ENCODE measurements around the gene C1orf159. TPM values are rescaled to one million over a fixed set of nuclear protein-coding genes. Genes with fewer than 3 reads are reported as not detected.

Gene C1orf159
- polyA plus RNA-seq, 2 of the 4 experiments (the other 2 are of a cell fraction), result 4.0 to 10.2 TPM

DNA sequence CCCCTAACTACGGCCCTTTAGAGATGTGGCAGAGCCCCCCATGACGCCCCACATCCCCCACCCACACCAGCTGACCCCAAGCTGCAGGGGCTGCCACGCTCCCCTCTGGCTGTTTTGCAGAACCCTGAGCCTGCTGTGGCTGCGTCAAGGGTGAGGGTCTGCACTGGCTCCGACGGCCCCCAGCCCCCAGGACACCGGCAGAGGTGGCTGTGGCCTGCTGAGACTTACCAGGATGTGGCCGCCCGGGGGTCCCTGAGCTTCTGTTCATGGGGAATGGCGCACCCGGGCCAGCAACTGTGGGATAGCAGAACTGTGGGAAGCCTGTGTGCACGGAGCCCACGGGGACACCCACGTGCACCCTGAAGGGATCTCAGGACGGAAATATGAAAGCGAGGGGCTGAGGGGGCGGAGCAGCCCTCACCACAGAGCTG is 29.0 kb downstream of the C1orf159 start (continued):
- TF ChIP-seq RCOR1 (IDR thresholded peaks at IDR 0.05; ENCODE audit: low read depth, low read length), result no peak

DNA sequence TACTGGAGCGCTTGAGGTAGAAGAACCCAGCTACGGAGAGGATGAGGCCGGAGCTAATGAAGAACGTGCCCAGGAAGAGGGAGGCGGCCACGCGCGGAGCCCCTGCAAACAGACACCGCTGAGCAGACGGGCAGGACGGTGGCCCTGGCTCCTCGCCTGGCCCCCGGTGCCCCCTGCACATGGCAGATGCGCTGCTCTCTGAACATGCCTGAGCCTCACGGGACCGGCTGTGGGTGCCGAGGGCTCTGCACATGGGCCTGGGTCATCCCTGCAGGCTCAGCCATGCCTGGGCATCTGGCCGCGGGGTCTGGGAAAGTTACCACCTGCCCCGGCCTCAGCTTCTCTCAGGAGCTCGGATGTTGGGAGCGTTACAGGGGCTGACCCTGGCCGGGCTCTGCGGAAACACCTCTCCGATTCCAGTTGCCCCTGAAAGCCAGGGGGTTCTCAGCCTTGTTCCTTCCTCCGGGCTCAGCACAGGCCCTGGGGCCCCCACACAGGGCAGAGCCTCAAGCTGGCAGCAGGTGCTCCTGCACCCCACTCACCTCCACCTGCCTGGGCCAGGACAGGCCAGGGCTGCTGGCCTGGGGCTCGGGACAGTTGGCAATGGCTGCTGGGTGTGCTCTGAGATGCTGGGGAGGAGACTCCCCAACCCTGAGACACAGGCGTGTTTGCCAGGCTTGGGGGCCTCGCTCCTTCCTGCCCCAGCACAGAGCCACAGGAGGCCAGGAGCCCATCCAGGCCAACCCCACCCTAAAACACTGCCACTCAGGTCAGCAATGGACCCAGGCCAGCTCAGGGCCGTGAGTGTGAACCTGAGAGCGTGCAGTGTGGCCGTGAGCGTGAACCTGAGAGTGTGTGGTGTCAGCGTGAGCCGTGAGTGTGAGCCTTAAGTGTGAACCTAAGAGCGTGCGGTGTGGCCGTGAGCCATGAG is 29.7 kb downstream of the C1orf159 start:
- Histone ChIP-seq H3K4me3 (no peak overlapping the region), H3K4me1 (no peaks in the 10 kb centered on the region), H3K4me2 (no peak overlapping the region), H3K27ac (no peak overlapping the region), H3K9me3 (no peaks in the 10 kb centered on the region)
- ChIA-PET CTCF (interaction anchor here (0.8 to 1.0 kb wide), 3 partner anchors 84 to 110 kb away, joined by 3 to 4 read pairs (median 3); no protein-coding TSS in a partner anchor), POLR2A (no interaction called here)
- DNase-seq (ENCODE audit: low read depth in 1 of 2, low spot score in 1 of 2), result no peak
- WGBS (ENCODE audit: missing lambda C conversion rate), result 93% methylated on average over 14 of the region's 38 CpGs
- ATAC-seq, result no peak
- no peak for FAIRE-seq
- TF ChIP-seq NPAS2 (CRISPR knock-in tag; IDR thresholded peaks at IDR 0.05; ENCODE audit: borderline replicate concordance), result no peak
- TF ChIP-seq CBX8 (IDR thresholded peaks at IDR 0.05), result no peak
- TF ChIP-seq, protein P1, sequence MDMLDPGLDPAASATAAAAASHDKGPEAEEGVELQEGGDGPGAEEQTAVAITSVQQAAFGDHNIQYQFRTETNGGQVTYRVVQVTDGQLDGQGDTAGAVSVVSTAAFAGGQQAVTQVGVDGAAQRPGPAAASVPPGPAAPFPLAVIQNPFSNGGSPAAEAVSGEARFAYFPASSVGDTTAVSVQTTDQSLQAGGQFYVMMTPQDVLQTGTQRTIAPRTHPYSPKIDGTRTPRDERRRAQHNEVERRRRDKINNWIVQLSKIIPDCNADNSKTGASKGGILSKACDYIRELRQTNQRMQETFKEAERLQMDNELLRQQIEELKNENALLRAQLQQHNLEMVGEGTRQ (IDR thresholded peaks at IDR 0.05), result no peak
- TF ChIP-seq ZSCAN20 (CRISPR knock-in tag; IDR thresholded peaks at IDR 0.05), result no peak
- TF ChIP-seq, protein P2, sequence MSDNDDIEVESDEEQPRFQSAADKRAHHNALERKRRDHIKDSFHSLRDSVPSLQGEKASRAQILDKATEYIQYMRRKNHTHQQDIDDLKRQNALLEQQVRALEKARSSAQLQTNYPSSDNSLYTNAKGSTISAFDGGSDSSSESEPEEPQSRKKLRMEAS (IDR thresholded peaks at IDR 0.05), result no peak
- TF ChIP-seq, protein P3, sequence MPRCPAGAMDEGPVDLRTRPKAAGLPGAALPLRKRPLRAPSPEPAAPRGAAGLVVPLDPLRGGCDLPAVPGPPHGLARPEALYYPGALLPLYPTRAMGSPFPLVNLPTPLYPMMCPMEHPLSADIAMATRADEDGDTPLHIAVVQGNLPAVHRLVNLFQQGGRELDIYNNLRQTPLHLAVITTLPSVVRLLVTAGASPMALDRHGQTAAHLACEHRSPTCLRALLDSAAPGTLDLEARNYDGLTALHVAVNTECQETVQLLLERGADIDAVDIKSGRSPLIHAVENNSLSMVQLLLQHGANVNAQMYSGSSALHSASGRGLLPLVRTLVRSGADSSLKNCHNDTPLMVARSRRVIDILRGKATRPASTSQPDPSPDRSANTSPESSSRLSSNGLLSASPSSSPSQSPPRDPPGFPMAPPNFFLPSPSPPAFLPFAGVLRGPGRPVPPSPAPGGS (IDR thresholded peaks at IDR 0.05), result no peak
- no peak for TF ChIP-seq HOXA7 (CRISPR knock-in tag; IDR thresholded peaks at IDR 0.05)
- TF ChIP-seq FOSL2 (IDR thresholded peaks at IDR 0.05), result no peak
- TF ChIP-seq FOSL2 (CRISPR knock-in tag; IDR thresholded peaks at IDR 0.05), result no peak
- TF ChIP-seq, protein P4, sequence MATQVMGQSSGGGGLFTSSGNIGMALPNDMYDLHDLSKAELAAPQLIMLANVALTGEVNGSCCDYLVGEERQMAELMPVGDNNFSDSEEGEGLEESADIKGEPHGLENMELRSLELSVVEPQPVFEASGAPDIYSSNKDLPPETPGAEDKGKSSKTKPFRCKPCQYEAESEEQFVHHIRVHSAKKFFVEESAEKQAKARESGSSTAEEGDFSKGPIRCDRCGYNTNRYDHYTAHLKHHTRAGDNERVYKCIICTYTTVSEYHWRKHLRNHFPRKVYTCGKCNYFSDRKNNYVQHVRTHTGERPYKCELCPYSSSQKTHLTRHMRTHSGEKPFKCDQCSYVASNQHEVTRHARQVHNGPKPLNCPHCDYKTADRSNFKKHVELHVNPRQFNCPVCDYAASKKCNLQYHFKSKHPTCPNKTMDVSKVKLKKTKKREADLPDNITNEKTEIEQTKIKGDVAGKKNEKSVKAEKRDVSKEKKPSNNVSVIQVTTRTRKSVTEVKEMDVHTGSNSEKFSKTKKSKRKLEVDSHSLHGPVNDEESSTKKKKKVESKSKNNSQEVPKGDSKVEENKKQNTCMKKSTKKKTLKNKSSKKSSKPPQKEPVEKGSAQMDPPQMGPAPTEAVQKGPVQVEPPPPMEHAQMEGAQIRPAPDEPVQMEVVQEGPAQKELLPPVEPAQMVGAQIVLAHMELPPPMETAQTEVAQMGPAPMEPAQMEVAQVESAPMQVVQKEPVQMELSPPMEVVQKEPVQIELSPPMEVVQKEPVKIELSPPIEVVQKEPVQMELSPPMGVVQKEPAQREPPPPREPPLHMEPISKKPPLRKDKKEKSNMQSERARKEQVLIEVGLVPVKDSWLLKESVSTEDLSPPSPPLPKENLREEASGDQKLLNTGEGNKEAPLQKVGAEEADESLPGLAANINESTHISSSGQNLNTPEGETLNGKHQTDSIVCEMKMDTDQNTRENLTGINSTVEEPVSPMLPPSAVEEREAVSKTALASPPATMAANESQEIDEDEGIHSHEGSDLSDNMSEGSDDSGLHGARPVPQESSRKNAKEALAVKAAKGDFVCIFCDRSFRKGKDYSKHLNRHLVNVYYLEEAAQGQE (IDR thresholded peaks at IDR 0.05), result no peak
- no peak for TF ChIP-seq PHF8 (IDR thresholded peaks at IDR 0.05; ENCODE audit: borderline replicate concordance, low read depth)
- TF ChIP-seq POLR2A (IDR thresholded peaks at IDR 0.05; ENCODE audit: low read length), result no peak
- TF ChIP-seq HOXB5 (CRISPR knock-in tag; IDR thresholded peaks at IDR 0.05), result no peak
- no peak for TF ChIP-seq POLR2AphosphoS2 (conservative IDR thresholded peaks at IDR 0.05; ENCODE audit: low read length)
- no peak for TF ChIP-seq NR3C1 (IDR thresholded peaks at IDR 0.05)
- TF ChIP-seq RNF2 (IDR thresholded peaks at IDR 0.05; ENCODE audit: borderline replicate concordance, low read depth), result no peak
